Neural progenitor cell (in vitro differentiated cells): Measurements from ENCODE around the gene SRXN1.

ENCODE experiments used
- CTCF ChIP-seq: fragments of 200-600 bp; sonication (generic); IDR thresholded peaks from 2 replicates; pipeline ENCODE4 v1.5.1; 2017; ENCODE audit warnings: antibody characterized with exemption, mild to moderate bottlenecking
- EZH2 ChIP-seq: fragments of 200-600 bp; sonication (generic); IDR thresholded peaks from 2 replicates; pipeline ENCODE4 v1.6.1; 2017; ENCODE audit warnings: antibody characterized with exemption, mild to moderate bottlenecking, moderate library complexity

GRCh38 chr20:621125-621756, 31.8 kb downstream of the SRXN1 start:
- TF ChIP-seq CTCF: no peak
- no peak for TF ChIP-seq EZH2
